K562 (cell line): ENCODE measurements around the gene GLRX5.

Source experiments
- NBN ChIP-seq: fragments of 450-650 bp; IDR thresholded peaks from 2 replicates; pipeline ENCODE4 v1.6.1; 2016; ENCODE audit warnings: low read depth, mild to moderate bottlenecking
- ZNF23 ChIP-seq: fragments of 250-450 bp; sonication (Bioruptor Pico); IDR thresholded peaks from 2 replicates; pipeline ENCODE4 v1.4.0; 2020; ENCODE audit warnings: mild to moderate bottlenecking

- TF ChIP-seq NBN (no peak), ZNF23 (CRISPR knock-in tag) (no peak)
Observed at GRCh38 chr14:95549656-95550585, 15.1 kb downstream of the GLRX5 start.
